IPS-15b (cell line): ENCODE results near the gene SEPTIN8.

ENCODE experiments used
- H3K27me3 ChIP-seq: one replicate; pipeline ENCODE4 v1.6.1; 2013; ENCODE audit warnings: low read length; ENCODE audit not compliant: control insufficient read depth, insufficient read depth
- H3K36me3 ChIP-seq: one replicate; pipeline ENCODE4 v1.6.1; 2013; ENCODE audit warnings: low read length; ENCODE audit not compliant: control insufficient read depth, insufficient read depth
- H3K4me1 ChIP-seq: one replicate; pipeline ENCODE4 v1.6.1; 2013; ENCODE audit warnings: mild to moderate bottlenecking, low read length; ENCODE audit not compliant: control insufficient read depth, insufficient read depth
- H3K4me3 ChIP-seq: one replicate; pipeline ENCODE4 v1.5.1; 2013; ENCODE audit warnings: low read depth, low read length
- H3K9ac ChIP-seq: one replicate; pipeline ENCODE4 v1.6.1; 2013; ENCODE audit warnings: low read depth, mild to moderate bottlenecking, low read length
- H3K9me3 ChIP-seq: one replicate; pipeline ENCODE4 v1.6.1; 2013; ENCODE audit warnings: mild to moderate bottlenecking, low read length; ENCODE audit not compliant: control insufficient read depth, insufficient read depth

SEPTIN8 gene

GRCh38 chr5:132777209-132778069 lies at the start of gene SEPTIN8:
SEPTIN8 (minus strand) TSS chr5:132777239; CDS start chr5:132777137, 102 bp downstream.
- no peaks in the 10 kb centered on the region for H3K36me3 ChIP-seq
- H3K27me3 ChIP-seq, result peaks cover 56% of the 10 kb centered on the region
- H3K4me3 ChIP-seq, result peak within 1 kb of the TSS; percentile 72
- no peaks in the 10 kb centered on the region for H3K4me1 ChIP-seq
- H3K9me3 ChIP-seq, result no peaks in the 10 kb centered on the region
- H3K9ac ChIP-seq, result peak within 1 kb of the TSS; percentile 16

DNA sequence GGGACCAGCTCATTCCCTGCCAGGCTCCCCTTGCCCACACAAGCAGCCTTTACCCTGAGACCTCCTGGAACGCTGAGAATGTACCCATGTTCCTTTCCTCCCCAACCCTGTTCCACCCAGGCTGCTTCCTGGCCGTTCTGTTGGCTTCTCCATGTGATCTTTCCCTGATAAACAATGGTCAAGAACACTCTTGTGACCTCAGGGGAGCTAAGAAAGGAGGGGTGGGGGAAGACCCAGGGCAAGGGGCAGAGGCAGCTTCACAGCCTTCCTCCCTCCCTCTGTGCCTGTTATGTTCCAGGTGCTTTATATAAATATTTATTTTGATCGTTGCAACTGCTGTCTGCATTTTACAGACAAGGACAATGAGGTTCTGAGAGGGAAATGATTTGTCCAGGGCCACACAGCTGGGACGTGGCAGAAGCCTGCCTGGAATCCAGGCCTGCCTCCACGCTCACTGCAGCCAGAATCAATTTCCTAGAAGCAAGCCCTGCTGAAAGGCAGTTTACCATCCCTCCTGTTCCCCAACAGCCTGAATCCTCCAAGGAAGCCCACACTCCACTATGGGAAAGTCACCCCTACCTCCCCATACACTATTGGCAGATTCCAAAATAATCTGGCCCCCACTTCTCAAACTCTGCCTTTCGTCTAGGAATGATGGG lies 49.5 kb upstream of the SEPTIN8 start:
- Histone ChIP-seq H3K36me3 (no peaks in the 10 kb centered on the region), H3K4me3 (peak overlapping the region; percentile 37), H3K9ac (no peak overlapping the region), H3K9me3 (no peaks in the 10 kb centered on the region), H3K27me3 (peaks cover 77% of the 10 kb centered on the region), H3K4me1 (peaks cover 7% of the 10 kb centered on the region)

- peaks cover 77% of the 10 kb centered on the region for H3K27me3 ChIP-seq
- H3K4me1 ChIP-seq, result peaks cover 7% of the 10 kb centered on the region
- H3K9me3 ChIP-seq, result no peaks in the 10 kb centered on the region
- H3K4me3 ChIP-seq, result peak overlapping the region; percentile 37
- H3K9ac ChIP-seq, result peak overlapping the region; percentile 47
- no peaks in the 10 kb centered on the region for H3K36me3 ChIP-seq
Observed at GRCh38 chr5:132825834-132826391, 48.9 kb upstream of the SEPTIN8 start.

GRCh38 chr5:132825033-132825833 lies 48.2 kb upstream of the SEPTIN8 start:
- Histone ChIP-seq H3K27me3 (peaks cover 77% of the 10 kb centered on the region), H3K36me3 (no peaks in the 10 kb centered on the region), H3K4me3 (peak overlapping the region; percentile 37), H3K9me3 (no peaks in the 10 kb centered on the region), H3K4me1 (peaks cover 7% of the 10 kb centered on the region), H3K9ac (peak overlapping the region; percentile 56)

- peaks cover 7% of the 10 kb centered on the region for H3K4me1 ChIP-seq
- H3K9me3 ChIP-seq, result no peaks in the 10 kb centered on the region
- H3K27me3 ChIP-seq, result peaks cover 70% of the 10 kb centered on the region
- no peaks in the 10 kb centered on the region for H3K36me3 ChIP-seq
- H3K4me3 ChIP-seq, result no peak overlapping the region
- no peak overlapping the region for H3K9ac ChIP-seq
Observed at GRCh38 chr5:132824426-132824825, 47.4 kb upstream of the SEPTIN8 start.

GRCh38 chr5:132823481-132824050 lies 46.5 kb upstream of the SEPTIN8 start:
- H3K9ac ChIP-seq, result peak overlapping the region; percentile 54
- peaks cover 63% of the 10 kb centered on the region for H3K27me3 ChIP-seq
- H3K4me3 ChIP-seq, result no peak overlapping the region
- no peaks in the 10 kb centered on the region for H3K9me3 ChIP-seq
- no peaks in the 10 kb centered on the region for H3K36me3 ChIP-seq
- H3K4me1 ChIP-seq, result peaks cover 7% of the 10 kb centered on the region

- Histone ChIP-seq H3K36me3 (no peaks in the 10 kb centered on the region), H3K4me1 (peaks cover 7% of the 10 kb centered on the region), H3K4me3 (peak overlapping the region; percentile 35), H3K9ac (peak overlapping the region; percentile 54), H3K27me3 (peaks cover 56% of the 10 kb centered on the region), H3K9me3 (no peaks in the 10 kb centered on the region)
Observed at GRCh38 chr5:132822650-132823480, 45.8 kb upstream of the SEPTIN8 start.

DNA sequence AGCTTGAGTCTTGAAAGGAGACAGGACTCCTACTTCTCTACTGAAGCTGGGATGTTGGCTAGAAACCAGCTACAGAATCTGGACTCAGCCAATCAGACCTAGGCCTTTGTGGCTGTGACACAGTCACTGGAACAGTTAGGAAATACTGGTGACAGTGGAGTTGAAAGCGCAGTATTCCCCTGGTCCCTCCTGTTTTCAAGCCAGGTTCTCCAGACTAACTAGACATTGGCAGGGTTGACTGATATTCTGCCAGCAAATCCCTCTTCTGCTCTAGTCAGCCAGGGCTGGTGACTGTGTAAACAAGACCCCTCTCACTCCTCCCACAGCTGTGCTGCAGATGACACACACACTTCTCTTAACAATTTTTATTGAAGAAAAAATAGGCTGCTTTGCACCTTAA lies 44.8 kb upstream of the SEPTIN8 start:
- H3K4me3 ChIP-seq, result no peak overlapping the region
- H3K27me3 ChIP-seq, result peaks cover 56% of the 10 kb centered on the region
- H3K36me3 ChIP-seq, result no peaks in the 10 kb centered on the region
- H3K4me1 ChIP-seq, result peaks cover 7% of the 10 kb centered on the region
- H3K9ac ChIP-seq, result no peak overlapping the region
- H3K9me3 ChIP-seq, result no peaks in the 10 kb centered on the region

- peaks cover 56% of the 10 kb centered on the region for H3K27me3 ChIP-seq
- no peaks in the 10 kb centered on the region for H3K36me3 ChIP-seq
- H3K9ac ChIP-seq, result no peak overlapping the region
Observed at GRCh38 chr5:132821350-132821749, 44.3 kb upstream of the SEPTIN8 start.

GRCh38 chr5:132820162-132820754 lies 43.2 kb upstream of the SEPTIN8 start:
- peaks cover 61% of the 10 kb centered on the region for H3K27me3 ChIP-seq
- H3K4me3 ChIP-seq, result no peak overlapping the region
- no peaks in the 10 kb centered on the region for H3K36me3 ChIP-seq
- H3K9ac ChIP-seq, result no peak overlapping the region
- H3K9me3 ChIP-seq, result peaks cover 1% of the 10 kb centered on the region
- H3K4me1 ChIP-seq, result peaks cover 4% of the 10 kb centered on the region

More at GRCh38 chr5:132821350-132821749, 44.3 kb upstream of the SEPTIN8 start:
- H3K9me3 ChIP-seq, result no peaks in the 10 kb centered on the region
- H3K4me3 ChIP-seq, result no peak overlapping the region
- peaks cover 7% of the 10 kb centered on the region for H3K4me1 ChIP-seq
